BJ (cell line): ENCODE results near the gene INTS2. TPM values are rescaled to one million over a fixed set of nuclear protein-coding genes. Genes with fewer than 3 reads are reported as not detected.
A peak's percentile ranks its signal among the peaks of the same experiment; 100 is the strongest.

Experiments
- CTCF ChIA-PET: fragments of 350-600 bp; formaldehyde crosslinking; extraction: SDS; loops from one replicate; lab custom pipeline; 2021; ENCODE audit warnings: antibody characterized with exemption, inconsistent platforms; lab: Yijun Ruan, JAX
- POLR2A ChIA-PET: fragments of 300-600 bp; sonication (Branson Sonifier 250); formaldehyde crosslinking; extraction: SDS; loops from one replicate; lab custom pipeline; 2021; ENCODE audit warnings: antibody characterized with exemption; lab: Charles Lee
- DNase-seq: peaks from one replicate; pipeline ENCODE4 v3.0.0-alpha.2; 2011; ENCODE audit warnings: low read depth
- H3K27me3 ChIP-seq: 2 replicates; pipeline ENCODE4 v1.6.0; 2011; ENCODE audit warnings: low read length; ENCODE audit not compliant: control insufficient read depth, insufficient read depth
- H3K36me3 ChIP-seq: 2 replicates; pipeline ENCODE4 v1.5.1; 2011; ENCODE audit warnings: low read length; ENCODE audit not compliant: control insufficient read depth, insufficient read depth
- H3K4me3 ChIP-seq: 2 replicates; pipeline ENCODE4 v1.5.1; 2011; ENCODE audit warnings: low read depth, mild to moderate bottlenecking, control low read depth, low read length
- polyA plus RNA-seq: library from polyadenylated mRNA; depleted of rRNA; stranded (reverse); fragments of >200 nt; gene quantifications from 2 replicates; pipeline ENCODE4 v1.2.3, GENCODE V29; 2011
- TF ChIP-seq, protein P1 (sequence below): IDR thresholded peaks from 2 replicates; pipeline ENCODE4 v1.5.1; 2011; ENCODE audit warnings: low read depth, mild to moderate bottlenecking, control low read depth, inconsistent platforms, low read length, moderate library complexity; ENCODE audit not compliant: insufficient read depth

Gene INTS2
- polyA plus RNA-seq, 1 experiment, result 3.5 TPM

DNA sequence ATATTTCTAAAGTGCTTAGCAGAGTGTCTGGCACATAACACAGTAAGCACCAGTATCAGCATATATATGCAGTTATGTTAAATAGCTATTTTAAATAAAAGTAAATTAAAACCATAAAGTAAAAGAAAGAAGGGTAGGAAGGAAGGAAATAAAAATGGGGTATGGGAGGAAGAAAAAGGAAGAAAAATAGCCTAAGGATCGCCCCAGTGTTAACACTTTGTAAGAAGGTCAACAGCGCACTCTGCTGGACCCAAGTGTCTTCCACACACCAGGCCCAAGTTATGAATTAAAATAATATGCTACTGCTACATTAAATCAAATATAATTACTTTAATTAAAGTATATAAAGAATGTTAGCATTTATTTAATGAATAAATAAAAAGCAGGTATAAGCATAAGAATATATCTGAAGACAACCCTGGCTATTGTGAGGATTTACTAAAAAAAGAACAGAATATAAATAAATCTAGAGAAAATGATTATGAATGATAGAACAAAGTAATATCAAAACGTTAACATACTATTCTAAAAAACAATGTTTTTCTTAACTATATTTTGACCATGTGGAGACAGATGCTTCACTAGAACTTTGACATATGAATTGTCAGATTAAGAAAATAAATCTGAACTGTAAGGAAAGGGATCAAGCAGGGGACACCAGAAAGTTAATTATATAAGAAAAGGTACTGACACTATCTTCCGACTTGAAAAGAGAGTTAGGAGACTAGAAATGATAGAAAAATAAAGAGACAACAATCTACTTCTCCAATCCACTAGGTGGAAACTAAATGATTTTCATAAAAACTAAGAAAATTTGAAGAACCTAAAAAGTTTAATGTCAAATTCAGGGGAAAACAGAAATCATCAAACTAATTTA, 90.4 kb downstream of the INTS2 start:
- CTCF ChIA-PET, result interaction anchor here (0.6 to 2.1 kb wide), 17 partner anchors 14 to 623 kb away, joined by 3 to 33 read pairs (median 4); no protein-coding TSS in a partner anchor
- H3K4me3 ChIP-seq, result no peak overlapping the region
- TF ChIP-seq, protein P1, sequence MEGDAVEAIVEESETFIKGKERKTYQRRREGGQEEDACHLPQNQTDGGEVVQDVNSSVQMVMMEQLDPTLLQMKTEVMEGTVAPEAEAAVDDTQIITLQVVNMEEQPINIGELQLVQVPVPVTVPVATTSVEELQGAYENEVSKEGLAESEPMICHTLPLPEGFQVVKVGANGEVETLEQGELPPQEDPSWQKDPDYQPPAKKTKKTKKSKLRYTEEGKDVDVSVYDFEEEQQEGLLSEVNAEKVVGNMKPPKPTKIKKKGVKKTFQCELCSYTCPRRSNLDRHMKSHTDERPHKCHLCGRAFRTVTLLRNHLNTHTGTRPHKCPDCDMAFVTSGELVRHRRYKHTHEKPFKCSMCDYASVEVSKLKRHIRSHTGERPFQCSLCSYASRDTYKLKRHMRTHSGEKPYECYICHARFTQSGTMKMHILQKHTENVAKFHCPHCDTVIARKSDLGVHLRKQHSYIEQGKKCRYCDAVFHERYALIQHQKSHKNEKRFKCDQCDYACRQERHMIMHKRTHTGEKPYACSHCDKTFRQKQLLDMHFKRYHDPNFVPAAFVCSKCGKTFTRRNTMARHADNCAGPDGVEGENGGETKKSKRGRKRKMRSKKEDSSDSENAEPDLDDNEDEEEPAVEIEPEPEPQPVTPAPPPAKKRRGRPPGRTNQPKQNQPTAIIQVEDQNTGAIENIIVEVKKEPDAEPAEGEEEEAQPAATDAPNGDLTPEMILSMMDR, result peak; percentile 80
- no peaks in the 10 kb centered on the region for H3K27me3 ChIP-seq
- POLR2A ChIA-PET, result no interaction called here
- no peaks in the 10 kb centered on the region for H3K36me3 ChIP-seq
- DNase-seq, result peak; percentile 10

DNA sequence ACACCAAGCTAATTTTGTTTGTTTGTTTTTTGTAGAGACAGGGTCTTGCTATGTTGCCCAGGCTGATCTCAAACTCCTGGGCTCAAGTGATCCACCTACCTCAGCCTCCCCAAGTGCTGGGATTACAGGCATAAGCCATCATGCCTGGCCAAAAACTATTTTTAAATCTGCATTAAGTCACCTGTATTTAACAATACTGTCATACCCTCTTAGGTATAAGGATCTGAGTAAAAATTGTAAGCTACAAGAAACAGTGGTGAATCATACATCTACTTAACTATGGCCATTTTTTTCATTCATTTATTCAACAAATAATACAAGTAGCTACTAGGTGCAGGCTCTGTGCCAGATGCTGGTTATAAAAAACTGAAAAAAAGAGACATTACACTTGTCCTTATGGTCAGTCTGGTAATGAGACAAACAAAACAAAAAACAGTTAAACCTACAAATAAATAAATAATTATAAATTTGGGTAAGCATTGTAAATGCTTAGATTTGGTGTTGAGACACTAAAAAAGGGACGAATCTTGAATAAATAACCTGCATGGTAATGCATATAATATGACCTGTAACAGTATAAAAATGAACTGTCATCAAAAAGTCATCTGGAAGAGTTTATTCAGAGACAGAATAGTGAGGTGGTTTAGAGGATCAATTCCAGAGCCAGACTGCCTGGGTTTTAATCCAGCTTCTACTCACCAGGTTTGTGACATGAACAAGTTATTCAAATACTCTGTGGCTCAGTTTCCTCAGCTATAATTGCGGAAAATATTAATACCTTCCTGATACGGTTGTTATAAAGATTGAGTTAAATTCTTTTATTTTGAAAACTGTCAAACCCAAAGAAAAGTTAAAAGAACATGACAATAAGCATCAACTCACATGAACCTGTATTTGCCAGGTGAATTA, 91.3 kb downstream of the INTS2 start:
- no peaks in the 10 kb centered on the region for H3K36me3 ChIP-seq
- POLR2A ChIA-PET, result interaction anchor here (0.7 kb wide), 1 partner anchor 192 kb away, joined by 3 read pairs; no protein-coding TSS in a partner anchor
- TF ChIP-seq, protein P1, result no peak
- CTCF ChIA-PET, result interaction anchor here (0.6 to 2.1 kb wide), 17 partner anchors 14 to 622 kb away, joined by 3 to 33 read pairs (median 4); no protein-coding TSS in a partner anchor
- H3K4me3 ChIP-seq, result no peak overlapping the region
- no peaks in the 10 kb centered on the region for H3K27me3 ChIP-seq
- DNase-seq, result no peak

- no peak for DNase-seq
- H3K36me3 ChIP-seq, result no peaks in the 10 kb centered on the region
- no peaks in the 10 kb centered on the region for H3K27me3 ChIP-seq
- TF ChIP-seq, protein P1, result no peak
- H3K4me3 ChIP-seq, result no peak overlapping the region
- ChIA-PET CTCF (interaction anchor here (1.3 to 2.1 kb wide), 4 partner anchors 189 to 424 kb away, joined by 3 to 33 read pairs (median 10); no protein-coding TSS in a partner anchor), POLR2A (no interaction called here)
Measured at GRCh38 chr17:61835606-61836005, 92.2 kb downstream of the INTS2 start.

GRCh38 chr17:61834610-61835009, 93.2 kb downstream of the INTS2 start:
- H3K36me3 ChIP-seq, result no peaks in the 10 kb centered on the region
- no peak for DNase-seq
- ChIA-PET POLR2A (no interaction called here), CTCF (interaction anchor here (0.6 to 1.9 kb wide), 7 partner anchors 8 to 422 kb away, joined by 3 to 24 read pairs (median 4); no protein-coding TSS in a partner anchor)
- no peak overlapping the region for H3K4me3 ChIP-seq
- no peaks in the 10 kb centered on the region for H3K27me3 ChIP-seq
- TF ChIP-seq, protein P1, result no peak
